Glutamatergic neuron (in vitro differentiated cells): ENCODE measurements around the gene NAPEPLD. TPM values are rescaled to one million over a fixed set of nuclear protein-coding genes. Genes with fewer than 3 reads are reported as not detected.
"Not testable (repeated sequence)": the region's sequence is repeated elsewhere in the genome, so short reads cannot be mapped to it uniquely, and the experiment has no call there.

Experiments
- DNase-seq: peaks from one replicate; pipeline ENCODE4 v3.0.0; 2022
- H3K27ac Mint-ChIP-seq: one replicate; pipeline ENCODE4 v1.8.0; 2020; ENCODE audit warnings: mild to moderate bottlenecking, mixed read lengths, inconsistent platforms; ENCODE audit not compliant: unreplicated experiment
- H3K27me3 Mint-ChIP-seq: one replicate; pipeline ENCODE4 v1.8.0; 2020; ENCODE audit warnings: mild to moderate bottlenecking, moderate library complexity, mixed read lengths, inconsistent platforms; ENCODE audit not compliant: unreplicated experiment
- H3K36me3 Mint-ChIP-seq: one replicate; pipeline ENCODE4 v1.8.0; 2020; ENCODE audit warnings: mild to moderate bottlenecking, mixed read lengths, inconsistent platforms; ENCODE audit not compliant: unreplicated experiment
- H3K4me1 Mint-ChIP-seq: one replicate; pipeline ENCODE4 v1.8.0; 2020; ENCODE audit warnings: mild to moderate bottlenecking, low read depth, mixed read lengths, inconsistent platforms; ENCODE audit not compliant: unreplicated experiment
- H3K4me3 Mint-ChIP-seq: one replicate; pipeline ENCODE4 v1.8.0; 2020; ENCODE audit warnings: mild to moderate bottlenecking, mixed read lengths, inconsistent platforms; ENCODE audit not compliant: unreplicated experiment
- H3K9me3 Mint-ChIP-seq: one replicate; pipeline ENCODE4 v1.8.0; 2020; ENCODE audit warnings: mild to moderate bottlenecking, moderate library complexity, mixed read lengths, inconsistent platforms; ENCODE audit not compliant: unreplicated experiment
- total RNA-seq: library from RNA; stranded (reverse); fragmentation: NEBNext Ultra II Directional; extraction: Animal tissue kit (Norgen Biotek cat#: 25700); gene quantifications from one replicate; pipeline ENCODE4 v1.2.1, GENCODE V29; 2021; ENCODE audit not compliant: unreplicated experiment
- TF ChIP-seq, protein P1 (sequence below): fragments of 200-600 bp; sonication (generic); IDR thresholded peaks from one replicate; pipeline ENCODE4 v1.5.0; 2021; ENCODE audit not compliant: partially characterized antibody, unreplicated experiment

NAPEPLD gene
- total RNA-seq, 1 donor from 2014 or later: 6.5 TPM

DNA sequence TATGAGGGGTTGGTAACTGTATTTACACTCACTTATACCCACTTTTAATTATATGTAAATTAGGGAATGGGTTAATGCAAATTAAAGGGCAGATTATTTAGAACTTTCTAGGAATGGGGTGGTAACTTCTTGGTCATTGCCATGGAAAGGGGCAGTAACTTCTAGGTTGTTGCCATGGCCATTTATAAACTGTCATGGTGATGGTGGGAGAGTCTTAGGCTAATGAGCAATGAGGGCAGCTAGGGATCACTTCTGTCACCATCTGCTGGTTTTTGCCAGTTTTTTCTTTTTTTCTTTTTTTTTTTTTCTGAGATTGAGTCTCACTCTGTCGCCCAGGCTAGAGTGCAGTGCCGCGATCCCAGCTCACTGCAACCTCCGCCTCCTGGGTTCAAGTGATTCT lies 33.1 kb downstream of the NAPEPLD start:
- TF ChIP-seq, protein P1, sequence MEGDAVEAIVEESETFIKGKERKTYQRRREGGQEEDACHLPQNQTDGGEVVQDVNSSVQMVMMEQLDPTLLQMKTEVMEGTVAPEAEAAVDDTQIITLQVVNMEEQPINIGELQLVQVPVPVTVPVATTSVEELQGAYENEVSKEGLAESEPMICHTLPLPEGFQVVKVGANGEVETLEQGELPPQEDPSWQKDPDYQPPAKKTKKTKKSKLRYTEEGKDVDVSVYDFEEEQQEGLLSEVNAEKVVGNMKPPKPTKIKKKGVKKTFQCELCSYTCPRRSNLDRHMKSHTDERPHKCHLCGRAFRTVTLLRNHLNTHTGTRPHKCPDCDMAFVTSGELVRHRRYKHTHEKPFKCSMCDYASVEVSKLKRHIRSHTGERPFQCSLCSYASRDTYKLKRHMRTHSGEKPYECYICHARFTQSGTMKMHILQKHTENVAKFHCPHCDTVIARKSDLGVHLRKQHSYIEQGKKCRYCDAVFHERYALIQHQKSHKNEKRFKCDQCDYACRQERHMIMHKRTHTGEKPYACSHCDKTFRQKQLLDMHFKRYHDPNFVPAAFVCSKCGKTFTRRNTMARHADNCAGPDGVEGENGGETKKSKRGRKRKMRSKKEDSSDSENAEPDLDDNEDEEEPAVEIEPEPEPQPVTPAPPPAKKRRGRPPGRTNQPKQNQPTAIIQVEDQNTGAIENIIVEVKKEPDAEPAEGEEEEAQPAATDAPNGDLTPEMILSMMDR: no peak
- Mint-ChIP-seq H3K27ac (no peak overlapping the region), H3K4me3 (no peak overlapping the region), H3K9me3 (no peaks in the 10 kb centered on the region), H3K4me1 (peaks cover 2% of the 10 kb centered on the region), H3K27me3 (peaks cover 2% of the 10 kb centered on the region), H3K36me3 (no peaks in the 10 kb centered on the region)
- DNase-seq: no peak

DNA sequence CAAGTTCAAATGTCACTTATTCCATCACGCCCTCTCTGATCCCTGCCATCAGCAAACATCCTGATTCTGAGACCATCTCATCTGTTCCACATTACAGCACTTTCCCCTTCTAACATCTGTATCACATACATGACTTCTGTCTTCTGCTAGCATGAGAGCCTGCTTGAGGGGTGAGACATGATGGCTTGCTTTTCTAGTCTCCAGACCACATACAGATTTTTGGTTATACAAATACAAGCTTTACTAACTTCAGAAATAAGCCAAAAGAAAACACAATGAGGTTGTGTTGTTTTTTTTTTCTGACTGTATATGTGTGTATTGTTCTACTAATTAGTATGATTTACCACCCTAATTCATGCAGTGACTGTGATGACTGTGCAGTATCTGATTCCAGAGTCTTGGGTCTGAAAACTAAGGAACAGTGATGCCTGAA lies 34.3 kb downstream of the NAPEPLD start:
- Mint-ChIP-seq H3K9me3 (no peaks in the 10 kb centered on the region), H3K27ac (no peak overlapping the region), H3K4me3 (no peak overlapping the region), H3K4me1 (peaks cover 2% of the 10 kb centered on the region), H3K36me3 (peaks cover 3% of the 10 kb centered on the region), H3K27me3 (peaks cover 2% of the 10 kb centered on the region)
- DNase-seq: no peak
- TF ChIP-seq, protein P1: no peak

DNA sequence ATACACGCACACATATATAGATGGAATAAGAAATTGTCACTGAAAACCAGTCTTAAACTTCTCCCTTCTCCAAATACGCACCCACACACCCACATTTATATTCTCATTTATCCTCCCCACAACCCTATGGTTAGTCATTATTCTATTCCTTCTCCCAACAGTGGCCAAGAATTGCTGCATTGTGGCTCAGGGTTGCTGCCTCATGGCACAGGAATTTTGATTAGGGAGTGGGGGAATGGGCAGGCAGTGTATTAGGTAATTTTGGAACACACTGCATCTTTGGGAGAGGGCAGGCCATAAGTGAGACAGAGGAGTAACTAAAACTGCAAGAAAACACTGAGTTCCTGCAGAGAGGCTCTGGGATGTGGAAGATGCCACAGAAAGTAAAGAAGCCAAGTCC lies 35.7 kb downstream of the NAPEPLD start:
- peaks cover 2% of the 10 kb centered on the region for H3K27me3 Mint-ChIP-seq
- no peak for DNase-seq
- H3K4me1 Mint-ChIP-seq: peaks cover 2% of the 10 kb centered on the region
- peaks cover 7% of the 10 kb centered on the region for H3K36me3 Mint-ChIP-seq
- H3K9me3 Mint-ChIP-seq: no peaks in the 10 kb centered on the region
- H3K4me3 Mint-ChIP-seq: peak overlapping the region; percentile 27
- TF ChIP-seq, protein P1: no peak
- no peak overlapping the region for H3K27ac Mint-ChIP-seq

DNA sequence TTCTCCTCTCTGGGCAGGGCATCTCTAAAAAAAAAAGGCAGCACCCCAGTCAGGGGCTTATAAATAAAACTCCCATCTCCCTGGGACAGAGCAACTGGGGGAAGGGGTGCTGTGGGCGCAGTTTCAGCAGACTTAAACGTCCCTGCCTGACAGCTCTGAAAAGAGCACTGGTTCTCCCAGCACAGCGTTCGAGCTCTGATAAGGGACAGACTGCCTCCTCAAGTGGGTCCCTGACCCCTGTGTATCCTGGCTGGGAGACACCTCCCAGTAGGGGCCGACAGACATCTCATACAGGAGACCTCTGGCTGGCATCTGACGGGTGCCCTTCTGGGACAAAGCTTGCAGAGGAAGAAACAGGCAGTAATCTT lies 42.2 kb downstream of the NAPEPLD start:
- H3K27me3 Mint-ChIP-seq, H3K4me3 Mint-ChIP-seq, H3K27ac Mint-ChIP-seq, H3K9me3 Mint-ChIP-seq, H3K4me1 Mint-ChIP-seq, DNase-seq, H3K36me3 Mint-ChIP-seq: not testable (repeated sequence)

DNA sequence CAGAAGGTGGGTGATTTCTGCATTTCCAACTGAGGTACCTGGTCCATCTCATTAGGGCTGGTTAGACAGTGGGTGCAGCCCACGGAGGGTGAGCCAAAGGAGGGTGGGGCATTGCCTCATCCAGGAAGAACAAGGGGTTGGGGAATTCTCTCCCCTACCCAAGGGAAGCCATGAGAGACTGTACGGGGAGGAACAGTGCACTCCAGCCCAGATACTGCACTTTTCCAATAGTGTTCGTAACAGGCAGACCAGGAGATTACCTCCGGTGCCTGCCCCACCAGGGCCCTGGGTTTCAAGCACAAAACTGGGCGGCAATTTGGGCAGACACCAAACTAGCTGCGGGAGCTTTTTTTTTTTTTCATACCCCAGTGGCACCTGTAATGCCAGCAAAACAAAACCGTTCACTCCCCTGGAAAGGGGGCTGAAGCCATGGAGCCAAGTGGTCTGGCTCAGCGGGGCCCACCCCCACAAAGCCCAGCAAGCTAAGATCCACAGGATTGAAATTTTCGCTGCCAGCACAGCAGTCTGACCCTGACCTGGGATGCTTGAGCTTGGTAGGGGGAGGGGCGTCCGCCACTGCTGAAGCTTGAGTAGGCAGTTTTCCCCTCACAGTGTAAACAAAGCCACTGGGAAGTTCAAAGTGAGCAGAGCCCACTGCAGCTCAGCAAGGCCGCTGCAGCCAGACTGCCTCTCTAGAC lies 42.7 kb downstream of the NAPEPLD start:
- DNase-seq: peak; percentile 45
- H3K36me3 Mint-ChIP-seq: peaks cover 7% of the 10 kb centered on the region
- H3K4me1 Mint-ChIP-seq: peaks cover 7% of the 10 kb centered on the region
- H3K27ac Mint-ChIP-seq: no peak overlapping the region
- H3K27me3 Mint-ChIP-seq: no peaks in the 10 kb centered on the region
- H3K4me3 Mint-ChIP-seq: peak overlapping the region; percentile 31
- TF ChIP-seq, protein P1: no peak
- no peaks in the 10 kb centered on the region for H3K9me3 Mint-ChIP-seq
